NCI-H82 (cell line): ENCODE results near the gene GCLC.

ENCODE experiments used
- DNase-seq: peaks from one replicate; lab custom pipeline; 2025; lab: John Stamatoyannopoulos, UW

The GCLC gene

GRCh38 chr6:53447865-53448264 lies 97.0 kb downstream of the GCLC start:
- no peak for DNase-seq
